Measurements from ENCODE around the gene TSSK6.

Gene TSSK6

GRCh38 chr19:19530889-19531288, 15.5 kb upstream of the TSSK6 start:
- DNase-seq (ENCODE audit: low spot score): no peak

GRCh38 chr19:19530423-19530804, 15.1 kb upstream of the TSSK6 start:
- peak; percentile 73 for DNase-seq (ENCODE audit: low spot score)

GRCh38 chr19:19529783-19530422, 14.6 kb upstream of the TSSK6 start:
- DNase-seq (ENCODE audit: low spot score): no peak

GRCh38 chr19:19528721-19529490, 13.6 kb upstream of the TSSK6 start, which contains the start of gene YJEFN3:
YJEFN3 (plus strand) TSS chr19:19528911; CDS start chr19:19528933, 22 bp downstream.
- DNase-seq (ENCODE audit: low spot score): no peak

GRCh38 chr19:19527674-19528625, 12.6 kb upstream of the TSSK6 start:
- no peak for DNase-seq (ENCODE audit: low spot score)

- no peak for DNase-seq (ENCODE audit: low spot score)
These were observed 12.0 kb upstream of the TSSK6 start for GRCh38 chr19:19527371-19527656.

GRCh38 chr19:19526581-19527370, 11.4 kb upstream of the TSSK6 start:
- DNase-seq (ENCODE audit: low spot score): no peak

GRCh38 chr19:19525611-19526380, 10.4 kb upstream of the TSSK6 start:
- DNase-seq (ENCODE audit: low spot score): no peak

GRCh38 chr19:19524053-19524452, 8.7 kb upstream of the TSSK6 start:
- no peak for DNase-seq (ENCODE audit: low spot score)

- DNase-seq (ENCODE audit: low spot score): no peak
These were observed 7.8 kb upstream of the TSSK6 start for GRCh38 chr19:19523177-19523576.

GRCh38 chr19:19520989-19521388, 5.6 kb upstream of the TSSK6 start:
- DNase-seq (ENCODE audit: low spot score): no peak

- DNase-seq (ENCODE audit: low spot score): no peak
These were observed 1.9 kb upstream of the TSSK6 start for GRCh38 chr19:19517235-19517619.

GRCh38 chr19:19515642-19516519, 533 bp upstream of the TSSK6 start, which contains the start of gene NDUFA13:
NDUFA13 (plus strand) TSS chr19:19516225; CDS start chr19:19516239, 14 bp downstream.
- peak; percentile 95 for DNase-seq (ENCODE audit: low spot score)

- DNase-seq (ENCODE audit: low spot score): no peak
These were observed 1.1 kb downstream of the TSSK6 start for GRCh38 chr19:19514215-19514657.

- DNase-seq (ENCODE audit: low spot score): no peak
These were observed 1.7 kb downstream of the TSSK6 start for GRCh38 chr19:19513682-19514081.

GRCh38 chr19:19510432-19510831, 4.9 kb downstream of the TSSK6 start:
- peak; percentile 49 for DNase-seq (ENCODE audit: low spot score)

- DNase-seq (ENCODE audit: low spot score): no peak
These were observed 7.1 kb downstream of the TSSK6 start for GRCh38 chr19:19508217-19508616.

- no peak for DNase-seq (ENCODE audit: low spot score)
These were observed 8.0 kb downstream of the TSSK6 start for GRCh38 chr19:19507354-19507753.

- no peak for DNase-seq (ENCODE audit: low spot score)
These were observed 8.8 kb downstream of the TSSK6 start for GRCh38 chr19:19506592-19506991.

Measured in AG08396 (cell line).